Mesenchymal stem cell (in vitro differentiated cells and primary cell): ENCODE measurements around the gene SLC25A48. TPM values are rescaled to one million over a fixed set of nuclear protein-coding genes. Genes with fewer than 3 reads are reported as not detected.

ENCODE experiments used
- DNase-seq: peaks from one replicate; pipeline ENCODE4 v3.0.0-alpha.2; 2013
- H2AFZ ChIP-seq: one replicate; pipeline ENCODE4 v1.6.1; 2013; ENCODE audit warnings: low read depth, mild to moderate bottlenecking, control low read depth, inconsistent platforms, low read length, moderate library complexity
- H2AK5ac ChIP-seq: 2 replicates; pipeline ENCODE4 v1.6.1; 2013; ENCODE audit warnings: low read length, moderate library complexity, mild to moderate bottlenecking, inconsistent platforms; ENCODE audit not compliant: severe bottlenecking
- H2BK120ac ChIP-seq: one replicate; pipeline ENCODE4 v1.6.1; 2013; ENCODE audit warnings: low read depth, mild to moderate bottlenecking, inconsistent platforms, low read length, moderate library complexity
- H2BK12ac ChIP-seq, 2 experiments: one replicate each; pipeline ENCODE4 v1.6.1; 2013; ENCODE audit warnings: inconsistent platforms in 2 of 2, low read length in 2 of 2, mild to moderate bottlenecking in 2 of 2, moderate library complexity in 2 of 2, control low read depth in 1 of 2
- H2BK15ac ChIP-seq: one replicate; pipeline ENCODE4 v1.6.1; 2013; ENCODE audit warnings: mild to moderate bottlenecking, low read depth, inconsistent platforms; ENCODE audit not compliant: poor library complexity, severe bottlenecking
- H2BK5ac ChIP-seq: 2 replicates; pipeline ENCODE4 v1.6.1; 2013; ENCODE audit warnings: low read depth, mild to moderate bottlenecking, low read length, control low read depth, inconsistent platforms; ENCODE audit not compliant: poor library complexity, severe bottlenecking
- H3K14ac ChIP-seq, 2 experiments: one replicate each; pipeline ENCODE4 v1.6.1; 2013; ENCODE audit warnings: inconsistent platforms in 2 of 2, low read length in 2 of 2, control low read depth in 1 of 2, mild to moderate bottlenecking in 1 of 2, moderate library complexity in 1 of 2
- H3K18ac ChIP-seq, 2 experiments: one replicate each; pipeline ENCODE4 v1.6.1; 2013; ENCODE audit warnings: inconsistent platforms in 2 of 2, low read length in 2 of 2, control low read depth in 1 of 2, low read depth in 1 of 2, mild to moderate bottlenecking in 1 of 2
- H3K23ac ChIP-seq, 2 experiments: one replicate each; pipeline ENCODE4 v1.6.1; 2013; ENCODE audit warnings: inconsistent platforms in 2 of 2, low read length in 2 of 2, mild to moderate bottlenecking in 2 of 2, moderate library complexity in 2 of 2, control low read depth in 1 of 2
- H3K27ac ChIP-seq: 2 replicates; pipeline ENCODE4 v1.5.1; 2013; ENCODE audit warnings: mild to moderate bottlenecking, moderate library complexity, low read length, control low read depth, inconsistent platforms; ENCODE audit not compliant: poor library complexity, severe bottlenecking
- H3K27me3 ChIP-seq, 2 experiments: 2 replicates each; pipeline versions ENCODE4 v1.6.1 to v1.7.0; 2013; ENCODE audit warnings: low read length in 2 of 2, mild to moderate bottlenecking in 2 of 2, moderate library complexity in 2 of 2, control low read depth in 1 of 2, inconsistent platforms in 1 of 2; ENCODE audit not compliant: control insufficient read depth in 1 of 2, insufficient read depth in 1 of 2
- H3K36me3 ChIP-seq, 2 experiments: 2 replicates each; pipeline versions ENCODE4 v1.6.1 to v1.7.0; 2013; ENCODE audit warnings: low read length in 2 of 2, control low read depth in 1 of 2, inconsistent platforms in 1 of 2, low read depth in 1 of 2, mild to moderate bottlenecking in 1 of 2; ENCODE audit not compliant: insufficient read depth in 2 of 2, control insufficient read depth in 1 of 2
- H3K4ac ChIP-seq, 2 experiments: one replicate each; pipeline ENCODE4 v1.6.1; 2013; ENCODE audit warnings: inconsistent platforms in 2 of 2, low read length in 2 of 2, mild to moderate bottlenecking in 2 of 2, moderate library complexity in 2 of 2, control low read depth in 1 of 2, low read depth in 1 of 2
- H3K4me1 ChIP-seq: 2 replicates; pipeline ENCODE4 v1.6.1; 2013; ENCODE audit warnings: low read depth, low read length, control low read depth; ENCODE audit not compliant: control insufficient read depth, insufficient read depth
- H3K4me2 ChIP-seq: 2 replicates; pipeline ENCODE4 v1.6.1; 2013; ENCODE audit warnings: low read length, mild to moderate bottlenecking, inconsistent platforms; ENCODE audit not compliant: poor library complexity, severe bottlenecking
- H3K4me3 ChIP-seq, 2 experiments: 2 replicates each; pipeline versions ENCODE4 v1.5.1 to v1.7.0; 2013; ENCODE audit warnings: low read length in 2 of 2, mild to moderate bottlenecking in 2 of 2, control low read depth in 1 of 2, low read depth in 1 of 2; ENCODE audit not compliant: insufficient read depth in 1 of 2
- H3K79me1 ChIP-seq: replicated peaks from 2 replicates; pipeline ENCODE4 v1.6.1; 2013; ENCODE audit warnings: mild to moderate bottlenecking, control low read depth, low read length, inconsistent platforms; ENCODE audit not compliant: poor library complexity, severe bottlenecking
- H3K9ac ChIP-seq: 2 replicates; pipeline ENCODE4 v1.7.0; 2013; ENCODE audit warnings: mild to moderate bottlenecking, low read length, moderate library complexity
- H3K9me3 ChIP-seq: 2 replicates; pipeline ENCODE4 v1.7.0; 2013; ENCODE audit warnings: mild to moderate bottlenecking, low read length; ENCODE audit not compliant: control insufficient read depth
- H4K8ac ChIP-seq: one replicate; pipeline ENCODE4 v1.6.1; 2013; ENCODE audit warnings: inconsistent platforms, mild to moderate bottlenecking, low read length, moderate library complexity
- H4K91ac ChIP-seq: one replicate; pipeline ENCODE4 v1.6.1; 2013; ENCODE audit warnings: mild to moderate bottlenecking, low read length, inconsistent platforms
- WGBS: methylation state at CpG from one replicate; pipeline ENCODE4 v1.1.7; 2013; ENCODE audit warnings: mixed read lengths; 5-methylcytosine and 5-hydroxymethylcytosine counted together
- polyA plus RNA-seq, 2 experiments: library from polyadenylated mRNA; stranded (reverse); fragments of 200-250 nt; gene quantifications; one replicate each; pipeline ENCODE4 v1.2.3, GENCODE V29; 2013

SLC25A48 gene, protein sequence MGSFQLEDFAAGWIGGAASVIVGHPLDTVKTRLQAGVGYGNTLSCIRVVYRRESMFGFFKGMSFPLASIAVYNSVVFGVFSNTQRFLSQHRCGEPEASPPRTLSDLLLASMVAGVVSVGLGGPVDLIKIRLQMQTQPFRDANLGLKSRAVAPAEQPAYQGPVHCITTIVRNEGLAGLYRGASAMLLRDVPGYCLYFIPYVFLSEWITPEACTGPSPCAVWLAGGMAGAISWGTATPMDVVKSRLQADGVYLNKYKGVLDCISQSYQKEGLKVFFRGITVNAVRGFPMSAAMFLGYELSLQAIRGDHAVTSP
- polyA plus RNA-seq (2013, experiment 1 of 2), result not detected
- not detected for polyA plus RNA-seq (2013, experiment 2 of 2)

DNA sequence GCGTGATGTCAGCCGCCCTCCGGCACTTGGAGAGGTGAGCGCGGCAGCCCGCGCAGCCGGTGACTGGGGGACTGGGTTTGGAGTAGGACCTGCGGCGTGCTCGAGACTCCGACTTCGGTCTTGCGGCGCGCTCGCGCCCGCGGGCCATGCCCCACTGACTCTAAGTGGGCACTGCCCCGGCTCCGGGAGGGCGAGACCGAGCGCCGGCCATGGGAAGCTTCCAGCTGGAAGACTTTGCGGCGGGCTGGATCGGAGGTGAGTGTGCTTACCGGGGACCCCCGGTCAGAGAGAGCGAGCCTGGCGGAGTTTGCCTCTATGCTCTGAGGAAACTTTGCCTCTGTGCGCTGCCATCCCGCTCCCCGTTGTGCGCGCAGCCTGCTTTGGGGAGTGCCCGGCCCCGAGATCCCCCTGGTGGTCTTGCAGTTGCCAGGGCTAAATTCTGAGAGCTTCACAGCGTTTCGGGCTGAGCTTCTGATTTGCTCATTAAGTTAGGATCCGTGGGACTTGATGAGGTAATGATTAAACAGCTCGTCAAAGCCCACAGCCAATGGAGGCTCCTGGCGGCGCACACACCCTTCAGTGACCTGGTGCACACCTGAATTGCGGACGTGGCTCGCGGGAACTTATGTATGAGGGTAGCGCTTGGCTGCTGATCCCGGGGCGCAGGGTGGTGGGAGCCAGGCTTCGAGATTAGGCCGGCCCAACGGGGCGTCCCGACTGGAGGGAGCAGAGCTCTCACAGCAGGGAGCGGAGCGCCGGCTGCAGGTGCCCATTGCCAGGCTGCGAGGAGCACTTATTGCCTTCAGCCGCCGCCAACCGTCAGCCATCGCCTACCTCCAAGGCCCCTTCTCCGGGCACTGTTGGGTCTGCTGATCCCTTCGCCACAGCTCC is at the start of gene SLC25A48:
Gene SLC25A48 (plus strand): TSS at position 25 of the 891 bp plus-strand sequence. CDS start 185 bp downstream, at position 210.
- Histone ChIP-seq H4K8ac (no peak within 1 kb of the TSS), H2BK5ac (no peak within 1 kb of the TSS)
- 2% methylated on average over 62 of the region's 68 CpGs for WGBS

DNA sequence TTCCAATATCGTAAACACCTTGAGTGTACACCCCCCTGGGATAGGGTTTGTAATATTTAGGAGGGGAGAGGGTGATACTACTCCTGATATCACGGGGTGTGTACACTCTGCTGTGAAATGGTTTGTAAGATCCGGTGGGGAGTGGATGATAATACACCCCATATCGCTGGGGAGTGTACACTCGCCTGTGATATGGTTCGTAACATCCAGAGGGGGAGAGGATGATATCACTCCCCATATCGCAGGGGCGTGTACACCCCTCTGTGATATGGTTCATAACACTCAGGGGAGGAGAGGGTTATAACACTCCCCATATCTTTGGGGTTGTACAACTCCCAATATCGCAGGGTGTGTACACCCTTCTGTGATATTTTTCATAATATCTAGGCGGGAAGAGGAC is 33.8 kb upstream of the SLC25A48 start:
- Histone ChIP-seq H3K4me2 (no peak overlapping the region), H3K27me3 (peaks cover 0 to 23% of the 10 kb centered on the region in 2 experiments), H3K18ac (no peak overlapping the region), H3K36me3 (no peaks in the 10 kb centered on the region), H3K23ac (no peak overlapping the region), H3K4me3 (no peak overlapping the region), H2AFZ (no peak overlapping the region), H2BK120ac (no peak overlapping the region), H4K8ac (no peak overlapping the region), H3K4me1 (no peaks in the 10 kb centered on the region), H3K9ac (no peak overlapping the region), H3K14ac (no peak overlapping the region), H2AK5ac (no peak overlapping the region), H3K9me3 (no peaks in the 10 kb centered on the region), H4K91ac (no peak overlapping the region), H3K79me1 (no peaks in the 10 kb centered on the region), H2BK15ac (no peak overlapping the region), H2BK12ac (no peak overlapping the region), H2BK5ac (no peak overlapping the region), H3K4ac (no peak overlapping the region), H3K27ac (no peak overlapping the region)
- 83% methylated on average over 10 of the region's 10 CpGs for WGBS
- DNase-seq, result no peak

More for the DNA sequence above, at the start of gene SLC25A48:
- Histone ChIP-seq H3K23ac (no peak within 1 kb of the TSS), H2BK15ac (no peak within 1 kb of the TSS), H3K4me1 (peaks cover 12% of the 10 kb centered on the region), H3K18ac (no peak within 1 kb of the TSS), H3K4ac (no peak within 1 kb of the TSS), H3K36me3 (no peaks in the 10 kb centered on the region), H4K91ac (no peak within 1 kb of the TSS), H3K79me1 (no peaks in the 10 kb centered on the region), H3K4me2 (peak within 1 kb of the TSS; percentile 80), H3K9ac (no peak within 1 kb of the TSS), H3K9me3 (no peaks in the 10 kb centered on the region), H3K27ac (no peak within 1 kb of the TSS), H2AFZ (no peak within 1 kb of the TSS), H2BK120ac (no peak within 1 kb of the TSS), H3K27me3 (peaks cover 74 to 88% of the 10 kb centered on the region in 2 experiments), H2AK5ac (no peak within 1 kb of the TSS), H3K14ac (no peak within 1 kb of the TSS), H2BK12ac (no peak within 1 kb of the TSS), H3K4me3 (peak within 1 kb of the TSS; percentile 23 to 68)
- no peak for DNase-seq

DNA sequence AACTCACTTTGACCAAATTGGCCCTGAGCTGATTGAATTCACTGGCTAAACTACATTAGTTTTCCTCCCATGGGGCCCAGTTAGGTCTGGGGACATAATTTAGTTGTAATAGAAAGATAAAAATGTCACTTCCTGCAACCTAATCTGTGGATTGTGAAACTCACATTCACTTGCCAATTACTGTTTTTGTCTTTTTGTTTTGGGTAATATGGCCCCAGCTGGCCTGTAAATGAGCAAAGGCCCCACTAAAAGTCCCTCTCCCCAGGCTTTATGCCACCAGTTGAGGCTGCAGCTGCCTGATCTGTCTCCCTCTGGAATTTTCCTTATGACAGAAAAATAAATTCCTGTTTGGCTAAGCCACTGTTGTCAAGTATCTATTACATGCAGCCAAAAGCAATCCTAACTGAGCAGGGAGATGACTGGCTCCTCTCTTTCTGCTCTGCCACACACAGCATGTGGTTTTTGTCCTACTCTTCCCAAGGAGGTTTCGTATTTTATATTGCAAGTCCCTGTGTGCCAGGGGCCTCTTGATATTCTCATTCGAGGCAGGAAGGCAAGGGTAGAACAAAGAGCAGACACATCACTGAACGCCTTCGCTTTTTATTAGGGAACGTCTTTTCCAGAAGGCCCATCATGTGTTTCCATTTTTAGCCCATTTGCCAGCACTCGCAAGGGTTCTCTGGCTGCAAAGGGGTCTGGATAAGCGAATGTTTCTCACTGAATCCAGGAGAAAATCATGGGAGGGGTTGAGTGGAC is 24.1 kb upstream of the SLC25A48 start:
- Histone ChIP-seq H3K4me3 (no peak overlapping the region), H3K27ac (no peak overlapping the region), H2BK120ac (no peak overlapping the region), H3K23ac (no peak overlapping the region), H2BK12ac (no peak overlapping the region), H2BK15ac (no peak overlapping the region), H3K4me1 (no peaks in the 10 kb centered on the region), H3K36me3 (no peaks in the 10 kb centered on the region), H3K4me2 (no peak overlapping the region), H3K14ac (no peak overlapping the region), H3K9ac (no peak overlapping the region), H3K79me1 (no peaks in the 10 kb centered on the region), H3K9me3 (no peaks in the 10 kb centered on the region), H2BK5ac (no peak overlapping the region), H3K27me3 (peaks cover 8 to 14% of the 10 kb centered on the region in 2 experiments), H4K91ac (no peak overlapping the region), H3K18ac (no peak overlapping the region), H4K8ac (no peak overlapping the region), H3K4ac (no peak overlapping the region), H2AK5ac (no peak overlapping the region), H2AFZ (no peak overlapping the region)
- no peak for DNase-seq
- 81% methylated on average over 7 of the region's 7 CpGs for WGBS
